Measurements from ENCODE around the gene HOXC10.

The HOXC10 gene

GRCh38 chr12:54034785-54035310 is 49.9 kb downstream of the HOXC10 start:
- no peaks in the 10 kb centered on the region for H3K79me1 ChIP-seq (ENCODE audit: low read length)
- no peak overlapping the region for H3K23ac ChIP-seq (ENCODE audit: low read length)
- H3K4me2 ChIP-seq (ENCODE audit: low read length) = no peak overlapping the region
- H3K18ac ChIP-seq (ENCODE audit: low read length) = no peak overlapping the region
- H4K91ac ChIP-seq (ENCODE audit: low read depth, low read length) = no peak overlapping the region
- H2BK5ac ChIP-seq (ENCODE audit: low read depth, low read length, poor library complexity) = no peak overlapping the region
- no peak overlapping the region for H3K27ac ChIP-seq (ENCODE audit: low read depth, low read length)
- no peak overlapping the region for H4K12ac ChIP-seq (ENCODE audit: low read depth, low read length)
- H3K27me3 ChIP-seq (ENCODE audit: insufficient read depth, low read length) = peaks cover 93% of the 10 kb centered on the region
- no peak overlapping the region for H3K4me3 ChIP-seq (ENCODE audit: low read depth, low read length)
- no peak overlapping the region for H2AFZ ChIP-seq (ENCODE audit: insufficient read depth, low read length, poor library complexity)
- H3K14ac ChIP-seq (ENCODE audit: low read length) = no peak overlapping the region
- H3K79me2 ChIP-seq (ENCODE audit: control insufficient read depth, insufficient read depth, low read length, poor library complexity) = no peaks in the 10 kb centered on the region
- no peaks in the 10 kb centered on the region for H3K36me3 ChIP-seq (ENCODE audit: control insufficient read depth in 1 of 2, insufficient read depth in 2 of 2, low read length in 2 of 2)
- no peak overlapping the region for H3K9ac ChIP-seq (ENCODE audit: low read length)
- DNase-seq = no peak
- no CpG with 5 or more reads among the region's 22 CpGs for WGBS (ENCODE audit: extremely low coverage, insufficient coverage, insufficient read length)
- H3K4ac ChIP-seq (ENCODE audit: low read depth, low read length) = no peak overlapping the region
- H4K8ac ChIP-seq (ENCODE audit: low read depth, low read length) = no peak overlapping the region
- peaks cover 6% of the 10 kb centered on the region for H3K9me3 ChIP-seq (ENCODE audit: insufficient read depth, low read depth, low read length)
- H2AK5ac ChIP-seq (ENCODE audit: low read length) = no peak overlapping the region
- no peak overlapping the region for H2BK12ac ChIP-seq (ENCODE audit: low read length)
- no peak overlapping the region for H2BK120ac ChIP-seq (ENCODE audit: insufficient read depth, low read length, poor library complexity)
- H3K4me1 ChIP-seq (ENCODE audit: control insufficient read depth in 1 of 2, insufficient read depth in 2 of 2, low read length in 2 of 2) = peaks cover 3 to 9% of the 10 kb centered on the region in 2 experiments

GRCh38 chr12:54035568-54036264 is 50.8 kb downstream of the HOXC10 start:
- Histone ChIP-seq H4K91ac (ENCODE audit: low read depth, low read length) (no peak overlapping the region), H3K9ac (ENCODE audit: low read length) (no peak overlapping the region), H3K4ac (ENCODE audit: low read depth, low read length) (no peak overlapping the region), H3K27ac (ENCODE audit: low read depth, low read length) (no peak overlapping the region), H3K23ac (ENCODE audit: low read length) (no peak overlapping the region), H3K18ac (ENCODE audit: low read length) (no peak overlapping the region), H3K14ac (ENCODE audit: low read length) (no peak overlapping the region), H3K79me1 (ENCODE audit: low read length) (no peaks in the 10 kb centered on the region), H3K27me3 (ENCODE audit: insufficient read depth, low read length) (peaks cover 95% of the 10 kb centered on the region), H2BK120ac (ENCODE audit: insufficient read depth, low read length, poor library complexity) (no peak overlapping the region), H3K4me2 (ENCODE audit: low read length) (no peak overlapping the region), H3K4me3 (ENCODE audit: low read depth, low read length) (no peak overlapping the region), H2BK5ac (ENCODE audit: low read depth, low read length, poor library complexity) (no peak overlapping the region), H2BK12ac (ENCODE audit: low read length) (no peak overlapping the region), H3K4me1 (ENCODE audit: control insufficient read depth in 1 of 2, insufficient read depth in 2 of 2, low read length in 2 of 2) (peaks cover 3 to 9% of the 10 kb centered on the region in 2 experiments), H2AFZ (ENCODE audit: insufficient read depth, low read length, poor library complexity) (no peak overlapping the region), H3K9me3 (ENCODE audit: insufficient read depth, low read depth, low read length) (peaks cover 10% of the 10 kb centered on the region), H4K8ac (ENCODE audit: low read depth, low read length) (no peak overlapping the region), H4K12ac (ENCODE audit: low read depth, low read length) (no peak overlapping the region), H3K36me3 (ENCODE audit: control insufficient read depth in 1 of 2, insufficient read depth in 2 of 2, low read length in 2 of 2) (no peaks in the 10 kb centered on the region), H3K79me2 (ENCODE audit: control insufficient read depth, insufficient read depth, low read length, poor library complexity) (no peaks in the 10 kb centered on the region), H2AK5ac (ENCODE audit: low read length) (no peak overlapping the region)
- no CpG with 5 or more reads among the region's 6 CpGs for WGBS (ENCODE audit: extremely low coverage, insufficient coverage, insufficient read length)
- no peak for DNase-seq

DNA sequence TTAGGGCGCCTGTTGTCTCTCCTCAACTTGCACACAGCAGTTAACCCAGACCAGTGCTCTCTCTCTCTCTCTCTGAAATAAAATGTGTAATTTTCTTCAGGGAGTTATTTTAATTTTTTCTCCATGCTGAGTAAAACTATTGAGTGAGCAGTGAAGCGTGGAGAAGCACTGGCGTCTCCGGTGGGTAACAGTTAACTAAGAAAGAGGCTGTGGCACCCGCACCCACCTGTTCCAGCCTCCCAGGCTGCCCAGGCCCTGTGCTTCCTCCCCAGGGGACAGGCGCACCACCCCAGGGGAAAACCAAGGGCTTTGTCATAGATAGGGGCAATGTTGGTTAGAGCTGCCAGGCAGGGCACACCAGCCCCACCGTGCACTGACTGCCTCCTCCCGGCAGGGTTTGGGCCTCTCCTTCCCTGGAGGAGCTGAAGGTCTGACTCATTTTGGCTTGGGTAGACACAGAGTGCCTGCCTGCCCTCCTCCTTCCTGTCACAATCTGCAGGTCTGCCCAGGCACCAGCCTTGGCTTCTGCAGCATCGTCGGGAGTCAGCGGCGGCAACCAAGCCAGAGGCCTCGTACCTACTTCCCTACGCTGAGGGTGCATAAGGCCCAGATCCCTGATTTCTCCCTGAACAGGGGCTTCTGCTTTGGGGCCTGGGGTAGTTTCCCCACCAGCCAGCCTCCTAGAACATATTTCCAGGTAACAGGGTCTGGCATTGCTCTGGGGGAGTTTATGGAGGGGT is 51.8 kb downstream of the HOXC10 start:
- WGBS (ENCODE audit: extremely low coverage, insufficient coverage, insufficient read length) = no CpG with 5 or more reads among the region's 14 CpGs
- H3K9me3 ChIP-seq (ENCODE audit: insufficient read depth, low read depth, low read length) = peaks cover 10% of the 10 kb centered on the region

GRCh38 chr12:54037360-54038283 is 52.7 kb downstream of the HOXC10 start:
- H2AK5ac ChIP-seq (ENCODE audit: low read length) = no peak overlapping the region
- peaks cover 10% of the 10 kb centered on the region for H3K9me3 ChIP-seq (ENCODE audit: insufficient read depth, low read depth, low read length)
- no peak overlapping the region for H3K27ac ChIP-seq (ENCODE audit: low read depth, low read length)
- H3K4ac ChIP-seq (ENCODE audit: low read depth, low read length) = no peak overlapping the region
- H4K8ac ChIP-seq (ENCODE audit: low read depth, low read length) = no peak overlapping the region
- H3K79me1 ChIP-seq (ENCODE audit: low read length) = no peaks in the 10 kb centered on the region
- H3K79me2 ChIP-seq (ENCODE audit: control insufficient read depth, insufficient read depth, low read length, poor library complexity) = no peaks in the 10 kb centered on the region
- no peak overlapping the region for H3K4me3 ChIP-seq (ENCODE audit: low read depth, low read length)
- no peak overlapping the region for H3K14ac ChIP-seq (ENCODE audit: low read length)
- H3K18ac ChIP-seq (ENCODE audit: low read length) = no peak overlapping the region
- no peaks in the 10 kb centered on the region for H3K36me3 ChIP-seq (ENCODE audit: control insufficient read depth in 1 of 2, insufficient read depth in 2 of 2, low read length in 2 of 2)
- H4K91ac ChIP-seq (ENCODE audit: low read depth, low read length) = no peak overlapping the region
- no peak overlapping the region for H3K23ac ChIP-seq (ENCODE audit: low read length)
- no peak overlapping the region for H2BK5ac ChIP-seq (ENCODE audit: low read depth, low read length, poor library complexity)
- H3K27me3 ChIP-seq (ENCODE audit: insufficient read depth, low read length) = peaks cover 91% of the 10 kb centered on the region
- peaks cover 0 to 6% of the 10 kb centered on the region in 2 experiments for H3K4me1 ChIP-seq (ENCODE audit: control insufficient read depth in 1 of 2, insufficient read depth in 2 of 2, low read length in 2 of 2)
- H3K9ac ChIP-seq (ENCODE audit: low read length) = no peak overlapping the region
- no peak overlapping the region for H4K12ac ChIP-seq (ENCODE audit: low read depth, low read length)
- no peak overlapping the region for H3K4me2 ChIP-seq (ENCODE audit: low read length)
- no CpG with 5 or more reads among the region's 14 CpGs for WGBS (ENCODE audit: extremely low coverage, insufficient coverage, insufficient read length)
- H2AFZ ChIP-seq (ENCODE audit: insufficient read depth, low read length, poor library complexity) = no peak overlapping the region
- DNase-seq = no peak
- no peak overlapping the region for H2BK12ac ChIP-seq (ENCODE audit: low read length)
- no peak overlapping the region for H2BK120ac ChIP-seq (ENCODE audit: insufficient read depth, low read length, poor library complexity)

More for the DNA sequence above, 51.8 kb downstream of the HOXC10 start:
- Histone ChIP-seq H4K91ac (ENCODE audit: low read depth, low read length) (no peak overlapping the region), H3K27ac (ENCODE audit: low read depth, low read length) (no peak overlapping the region), H3K9ac (ENCODE audit: low read length) (no peak overlapping the region), H2AFZ (ENCODE audit: insufficient read depth, low read length, poor library complexity) (no peak overlapping the region), H3K27me3 (ENCODE audit: insufficient read depth, low read length) (peaks cover 93% of the 10 kb centered on the region), H4K8ac (ENCODE audit: low read depth, low read length) (no peak overlapping the region), H2AK5ac (ENCODE audit: low read length) (no peak overlapping the region), H3K4ac (ENCODE audit: low read depth, low read length) (no peak overlapping the region), H3K4me2 (ENCODE audit: low read length) (no peak overlapping the region), H2BK5ac (ENCODE audit: low read depth, low read length, poor library complexity) (no peak overlapping the region), H3K18ac (ENCODE audit: low read length) (no peak overlapping the region), H3K23ac (ENCODE audit: low read length) (no peak overlapping the region), H3K79me2 (ENCODE audit: control insufficient read depth, insufficient read depth, low read length, poor library complexity) (no peaks in the 10 kb centered on the region), H2BK120ac (ENCODE audit: insufficient read depth, low read length, poor library complexity) (no peak overlapping the region), H3K79me1 (ENCODE audit: low read length) (no peaks in the 10 kb centered on the region), H3K36me3 (ENCODE audit: control insufficient read depth in 1 of 2, insufficient read depth in 2 of 2, low read length in 2 of 2) (no peaks in the 10 kb centered on the region), H3K14ac (ENCODE audit: low read length) (no peak overlapping the region), H3K4me1 (ENCODE audit: control insufficient read depth in 1 of 2, insufficient read depth in 2 of 2, low read length in 2 of 2) (peaks cover 0 to 6% of the 10 kb centered on the region in 2 experiments), H2BK12ac (ENCODE audit: low read length) (no peak overlapping the region), H4K12ac (ENCODE audit: low read depth, low read length) (no peak overlapping the region), H3K4me3 (ENCODE audit: low read depth, low read length) (no peak overlapping the region)
- no peak for DNase-seq

Measured in trophoblast cell (in vitro differentiated cells and primary cell).